ENCODE results near the gene PRELID1. TPM values are rescaled to one million over a fixed set of nuclear protein-coding genes. Genes with fewer than 3 reads are reported as not detected.

Gene PRELID1
- total RNA-seq, 4 donors from 2014 or later, result 52.1 to 192 (median 142) TPM

GRCh38 chr5:177313561-177314259, 10.1 kb downstream of the PRELID1 start:
- Histone ChIP-seq H3K4me1 (peaks cover 20 to 35% (median 27%) of the 10 kb centered on the region in 4 donors), H3K27me3 (no peaks in the 10 kb centered on the region), H3K27ac (no peak overlapping the region), H3K4me3 (no peak overlapping the region), H3K36me3 (no peaks in the 10 kb centered on the region), H3K9me3 (no peaks in the 10 kb centered on the region)
- in situ Hi-C loops (cut with MboI; ENCODE audit: low pct_ligation_motif_present in 1 of 4, low pct_unique_long_range_greater_than_20kb in 1 of 4, low sequenced_read_pairs in 3 of 4) (loop anchor here in 1 of 4 donors (25.0 kb wide), 1 partner anchor 149 kb away; the partner anchor contains the start of gene DBN1), intact Hi-C loops (cut with DNase I; ENCODE audit: low total_unique reads) (loop anchor here (2.0 to 10.0 kb wide), 2 partner anchors 77 to 141 kb away; no protein-coding TSS in a partner anchor)
- 88 to 100% methylated on average over 2 to 15 of the region's 15 CpGs for WGBS, 2 donors (ENCODE audit: low coverage in 1 of 2)
- TF ChIP-seq POLR2A (IDR thresholded peaks at IDR 0.05), result no peak
- no peak for TF ChIP-seq POLR2AphosphoS5 (IDR thresholded peaks at IDR 0.05)
- TF ChIP-seq EP300 (IDR thresholded peaks at IDR 0.05; ENCODE audit: low read depth), result no peak
- TF ChIP-seq CTCF (IDR thresholded peaks at IDR 0.05), result no peak
- DNase-seq, result no peak

DNA sequence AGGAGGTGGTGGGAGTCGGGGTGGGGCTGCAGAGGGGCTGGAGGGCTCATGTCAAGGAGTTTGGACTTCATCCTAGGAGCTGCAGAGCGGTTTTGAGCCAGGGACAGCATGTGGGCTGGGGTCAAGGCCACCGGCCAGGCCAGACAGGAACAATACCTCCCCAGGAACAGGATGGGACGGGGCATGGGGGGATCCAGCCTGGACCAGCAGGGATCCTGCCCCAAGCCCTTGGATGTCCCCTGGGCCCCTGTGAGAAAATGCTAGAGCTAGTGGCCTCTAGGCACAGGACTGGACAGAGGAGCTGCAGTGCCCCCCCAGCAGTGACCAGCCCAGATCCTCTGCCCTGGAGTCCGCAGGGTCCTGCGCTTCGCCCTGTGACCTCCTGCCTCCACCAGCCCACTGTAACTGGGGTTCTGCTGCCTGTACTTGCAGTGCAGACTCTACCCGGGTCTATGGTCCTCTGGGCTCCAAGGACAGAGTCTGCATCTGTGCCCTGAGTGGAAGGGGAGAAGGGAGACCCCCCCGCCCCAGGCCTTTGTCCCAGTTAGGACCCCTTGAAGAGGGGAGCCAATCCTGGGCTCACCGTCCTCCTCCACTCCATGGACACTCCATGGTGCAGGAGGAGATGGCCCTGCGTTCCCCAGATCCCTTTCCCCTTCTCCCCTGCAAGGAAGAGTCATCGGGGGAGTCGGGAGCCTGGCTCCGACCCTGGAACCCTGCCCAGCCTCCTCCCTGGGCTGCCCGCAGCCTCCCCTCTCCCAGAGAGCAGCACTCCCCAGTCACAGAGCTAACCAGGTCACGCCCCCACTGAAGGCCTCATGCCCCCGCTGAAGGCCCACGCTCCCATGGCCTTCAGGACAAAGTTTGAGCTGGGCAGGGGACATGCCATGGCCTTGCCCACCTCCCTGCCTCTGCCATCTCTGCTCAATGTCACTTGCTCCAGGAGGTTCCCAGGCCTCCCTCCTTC, 11.1 kb downstream of the PRELID1 start:
- H3K4me1 ChIP-seq, result peaks cover 20 to 31% (median 27%) of the 10 kb centered on the region in 4 donors
- in situ Hi-C loops (cut with MboI; ENCODE audit: low pct_ligation_motif_present in 1 of 4, low pct_unique_long_range_greater_than_20kb in 1 of 4, low sequenced_read_pairs in 3 of 4) (loop anchor here in 1 of 4 donors (25.0 kb wide), 1 partner anchor 148 kb away; the partner anchor contains the start of gene DBN1), intact Hi-C loops (cut with DNase I; ENCODE audit: low total_unique reads) (loop anchor here (2.0 to 10.0 kb wide), 2 partner anchors 78 to 140 kb away; no protein-coding TSS in a partner anchor)
- H3K4me3 ChIP-seq, result no peak overlapping the region
- TF ChIP-seq POLR2AphosphoS5 (IDR thresholded peaks at IDR 0.05), result no peak
- TF ChIP-seq CTCF (IDR thresholded peaks at IDR 0.05), result no peak
- no peak for TF ChIP-seq EP300 (IDR thresholded peaks at IDR 0.05; ENCODE audit: low read depth)
- no peak for TF ChIP-seq POLR2A (IDR thresholded peaks at IDR 0.05)
- H3K9me3 ChIP-seq, result no peaks in the 10 kb centered on the region
- no peaks in the 10 kb centered on the region for H3K27me3 ChIP-seq
- no peaks in the 10 kb centered on the region for H3K36me3 ChIP-seq
- no peak overlapping the region for H3K27ac ChIP-seq
- 94 to 100% methylated on average over 3 to 18 of the region's 18 CpGs for WGBS, 2 donors (ENCODE audit: low coverage in 1 of 2)
- no peak for DNase-seq

DNA sequence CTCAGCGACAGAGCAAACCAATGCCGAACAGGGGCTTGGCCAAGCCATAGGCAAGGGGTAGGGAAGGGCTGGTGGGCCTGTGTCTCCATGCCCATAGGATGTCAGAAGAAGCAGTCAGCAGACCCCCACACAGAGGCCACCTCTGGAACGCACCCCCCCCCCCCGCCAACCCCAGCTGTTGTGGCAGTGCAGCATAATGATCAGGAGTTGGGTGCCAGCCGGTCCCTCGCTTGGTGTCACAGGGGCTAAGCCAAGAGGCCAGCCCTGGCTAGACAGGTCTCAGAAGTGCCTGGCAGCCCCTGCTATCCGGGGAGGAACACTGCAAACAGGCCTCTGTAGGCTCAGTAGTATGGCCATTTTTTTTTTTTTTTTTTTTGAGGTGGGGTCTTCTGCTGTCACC, 11.8 kb downstream of the PRELID1 start:
- intact Hi-C loops (cut with DNase I; ENCODE audit: low total_unique reads), result loop anchor here (2.0 to 10.0 kb wide), 2 partner anchors 79 to 139 kb away; no protein-coding TSS in a partner anchor

More for the DNA sequence above, 11.8 kb downstream of the PRELID1 start:
- DNase-seq, result no peak
- in situ Hi-C loops (cut with MboI; ENCODE audit: low pct_ligation_motif_present in 1 of 4, low pct_unique_long_range_greater_than_20kb in 1 of 4, low sequenced_read_pairs in 3 of 4), result loop anchor here in 1 of 4 donors (25.0 kb wide), 1 partner anchor 147 kb away; the partner anchor contains the start of gene DBN1
- peaks cover 19 to 25% (median 23%) of the 10 kb centered on the region in 4 donors for H3K4me1 ChIP-seq
- H3K9me3 ChIP-seq, result no peaks in the 10 kb centered on the region
- H3K27ac ChIP-seq, result no peak overlapping the region
- H3K36me3 ChIP-seq, result no peaks in the 10 kb centered on the region
- H3K27me3 ChIP-seq, result no peaks in the 10 kb centered on the region
- TF ChIP-seq POLR2AphosphoS5 (IDR thresholded peaks at IDR 0.05), result no peak
- no peak for TF ChIP-seq EP300 (IDR thresholded peaks at IDR 0.05; ENCODE audit: low read depth)
- TF ChIP-seq CTCF (IDR thresholded peaks at IDR 0.05), result no peak
- TF ChIP-seq POLR2A (IDR thresholded peaks at IDR 0.05), result no peak
- WGBS, 2 donors (ENCODE audit: low coverage in 1 of 2), result 95% methylated on average over 6 of the region's 7 CpGs; no CpG with 5 or more reads in 1 of the 2 donors
- H3K4me3 ChIP-seq, result no peak overlapping the region

Data from transverse colon (tissue), 4 donors.